ENCODE results near the gene NRP1. TPM values are rescaled to one million over a fixed set of nuclear protein-coding genes. Genes with fewer than 3 reads are reported as not detected.

NRP1 gene
- total RNA-seq, 1 experiment from 2014 or later: 12.2 TPM

DNA sequence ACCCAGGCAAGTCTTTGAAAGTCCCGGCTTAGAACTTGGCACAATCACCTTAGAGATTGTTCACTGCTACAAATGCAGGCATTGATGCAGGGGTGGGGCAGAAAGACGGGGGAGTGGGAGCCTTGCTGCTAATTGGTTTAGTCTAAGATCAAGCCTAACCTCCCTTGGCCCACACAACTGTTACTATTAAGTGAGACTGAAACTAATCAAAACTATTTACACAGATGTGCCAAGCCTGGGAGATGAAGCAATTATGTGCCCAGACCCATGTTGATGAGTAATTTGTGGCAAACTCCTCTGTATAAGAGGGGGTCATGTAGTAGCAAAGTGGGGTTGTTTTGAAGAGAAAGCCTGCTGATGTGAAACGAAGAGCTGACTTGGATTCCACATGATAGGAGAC, 198.2 kb downstream of the NRP1 start:
- no peak for DNase-seq (ENCODE audit: extremely low read depth, low read depth)

DNA sequence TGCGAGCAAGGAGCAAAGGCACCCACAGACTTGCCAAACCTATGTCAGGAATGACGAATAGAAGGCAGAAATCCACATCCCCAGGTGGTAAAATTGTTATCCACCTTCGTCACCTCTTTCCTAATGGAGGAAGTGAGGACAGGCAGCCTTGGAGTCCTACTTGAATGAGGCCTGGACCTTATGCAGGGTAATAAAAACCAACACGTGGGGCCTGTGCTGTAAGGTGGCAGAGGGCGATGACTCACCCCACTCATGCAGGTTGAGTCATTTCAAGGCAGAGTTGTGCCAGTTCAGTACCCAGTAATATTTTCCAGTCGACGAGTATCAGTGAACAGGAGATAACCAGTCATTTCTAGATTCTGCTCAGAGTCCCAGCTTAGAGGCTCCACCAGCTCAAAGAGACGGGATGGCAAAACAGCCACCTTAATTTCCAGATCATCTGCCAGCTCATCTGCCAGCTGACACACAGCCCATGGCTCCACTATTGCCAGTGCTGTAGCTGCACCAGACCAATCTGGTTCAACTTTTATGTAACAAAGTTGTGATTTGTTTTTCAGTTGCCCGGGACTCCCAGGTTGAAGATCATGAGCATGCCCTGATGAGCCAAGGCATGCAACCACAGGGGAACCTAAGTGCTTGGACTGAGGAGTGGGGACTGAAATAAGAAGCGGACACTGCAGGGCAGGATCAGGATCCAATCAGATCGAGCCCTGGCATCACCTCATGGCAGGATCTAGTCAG, 200.3 kb downstream of the NRP1 start:
- peak; percentile 12 for DNase-seq (ENCODE audit: extremely low read depth, low read depth)

DNA sequence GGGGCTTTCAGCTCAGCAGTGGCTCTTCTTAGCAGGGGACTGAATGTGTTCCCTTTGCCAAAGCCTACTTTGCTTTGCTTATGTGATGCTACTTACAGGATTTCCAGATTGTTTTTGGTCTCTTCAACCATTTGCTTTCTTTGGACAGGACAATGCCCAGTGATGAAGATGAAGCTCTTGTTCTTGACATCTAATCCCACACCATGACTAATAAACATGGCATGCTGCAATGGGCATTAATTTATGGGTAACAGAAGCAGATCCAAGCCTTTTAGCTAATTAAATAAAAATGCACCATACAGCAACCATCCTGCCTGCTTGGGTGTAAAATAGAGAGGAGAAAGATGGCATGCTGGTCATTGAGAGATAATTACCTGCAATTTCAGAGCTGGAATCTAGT, 200.9 kb downstream of the NRP1 start:
- DNase-seq (ENCODE audit: extremely low read depth, low read depth): no peak

DNA sequence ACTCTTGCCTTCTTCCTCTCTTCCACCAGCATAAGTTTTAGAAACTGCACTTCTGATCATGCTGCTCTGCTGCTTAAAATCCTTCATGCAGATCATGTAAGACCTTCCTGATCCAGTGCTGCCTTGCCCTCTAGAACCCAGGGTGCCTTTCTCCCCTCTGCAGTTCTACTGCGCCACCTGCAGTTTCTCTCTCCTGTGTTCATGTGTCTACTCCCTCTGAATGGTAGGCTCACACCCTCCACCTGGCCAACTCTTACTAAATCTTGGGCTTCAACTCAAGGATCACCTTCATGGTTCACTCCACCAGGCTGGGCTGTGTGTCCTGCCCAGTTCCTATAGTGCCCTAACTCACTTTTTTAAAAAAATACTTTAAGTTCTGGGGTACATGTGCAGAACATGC, 201.8 kb downstream of the NRP1 start:
- no peak for DNase-seq (ENCODE audit: extremely low read depth, low read depth)

DNA sequence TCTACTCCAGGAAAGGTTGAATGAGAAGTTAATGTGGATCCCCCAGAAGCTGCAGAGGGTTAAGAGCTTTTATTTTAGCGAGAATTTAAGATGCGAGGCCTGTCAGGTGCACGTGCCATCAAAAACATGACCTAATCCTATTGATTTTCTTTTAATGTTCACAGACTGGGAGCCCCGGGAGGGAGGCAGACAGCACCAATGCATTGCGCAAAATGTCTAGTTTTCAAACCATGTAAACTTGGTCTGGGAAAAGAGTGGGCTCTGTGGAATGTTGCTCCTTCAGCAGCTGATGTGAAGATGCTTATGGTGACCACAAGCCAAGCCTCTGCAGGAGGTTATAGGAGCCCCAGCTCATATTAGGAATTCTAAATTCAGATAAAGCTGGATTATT, 204.5 kb downstream of the NRP1 start:
- no peak for DNase-seq (ENCODE audit: extremely low read depth, low read depth)

DNA sequence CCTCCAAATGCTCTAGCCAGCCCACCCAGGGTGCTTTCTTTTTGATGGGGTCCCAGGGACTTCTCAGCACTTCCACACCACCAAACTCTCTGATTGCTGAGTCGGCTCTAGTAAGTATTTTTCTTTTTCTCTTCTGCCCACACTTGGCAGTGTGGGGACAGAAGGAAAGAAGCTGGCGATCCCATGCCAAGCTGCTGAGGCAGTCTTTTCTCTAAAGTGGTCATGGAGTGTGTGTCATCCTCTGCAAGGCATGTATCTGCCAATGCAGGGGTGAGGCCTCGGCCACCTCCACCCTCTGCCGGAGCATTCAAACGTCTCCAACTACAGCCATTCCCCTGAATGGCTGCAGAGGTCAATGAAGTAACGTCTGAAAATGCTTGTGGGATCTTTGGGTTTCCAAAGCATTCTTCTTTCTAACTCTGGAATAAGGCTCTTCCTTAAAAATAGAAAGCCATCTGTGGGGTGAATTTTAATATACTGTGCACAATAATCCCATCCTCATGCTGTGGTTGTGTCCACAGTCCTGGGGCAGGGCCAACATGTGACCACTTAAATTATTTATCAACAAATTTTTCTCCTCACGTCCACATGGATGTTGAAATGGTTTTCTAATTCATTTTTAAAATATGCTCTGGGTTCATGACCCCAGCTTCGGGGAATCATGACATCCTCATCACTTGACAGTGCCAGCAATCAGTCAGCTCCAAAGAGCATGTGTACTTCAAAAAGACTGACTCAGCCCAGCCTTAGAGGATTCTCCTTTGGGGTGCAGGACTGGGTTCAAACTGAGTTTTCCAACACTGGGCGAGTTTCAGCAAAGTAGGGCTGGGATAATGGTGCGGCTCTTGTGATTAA, 205.1 kb downstream of the NRP1 start:
- no peak for DNase-seq (ENCODE audit: extremely low read depth, low read depth)

DNA sequence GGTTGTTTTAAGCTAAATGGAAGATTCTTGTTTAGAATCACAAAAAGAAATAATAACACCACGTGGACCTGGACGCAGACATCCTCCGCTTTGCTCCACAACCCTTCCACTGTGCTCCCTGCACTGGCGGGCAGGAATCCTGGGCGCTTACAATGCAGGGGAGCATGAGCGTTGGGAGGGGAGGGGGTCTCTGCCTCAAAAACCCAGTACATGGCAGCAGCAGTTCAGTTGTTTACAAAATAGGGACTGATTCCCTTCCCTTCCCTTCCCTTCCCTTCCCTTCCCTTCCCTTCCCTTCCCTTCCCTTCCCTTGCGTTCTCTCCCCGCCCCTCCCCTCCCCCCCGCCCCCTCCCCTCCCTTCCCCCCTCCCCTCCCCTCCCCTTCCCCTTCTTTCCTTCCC, 206.8 kb downstream of the NRP1 start:
- DNase-seq (ENCODE audit: extremely low read depth, low read depth): no peak

Small RNA genes within 50 kb of the gene (small RNA-seq; reads per million reads assigned to genes)
- gene AL353600.1: 0 reads per million in 2 experiments
- 0 reads per million in 2 experiments for gene RN7SL398P
